Activated CD8-positive, alpha-beta memory T cell treated with anti-CD3 and anti-CD28 coated beads, Interleukin-2, amount 50 U/mL, for 1 hour (primary cell): ENCODE data around the gene MFSD11.
"Not testable (repeated sequence)": the region's sequence is repeated elsewhere in the genome, so short reads cannot be mapped to it uniquely, and the experiment has no call there.

ENCODE experiments used
- DNase-seq: peaks from one replicate; pipeline ENCODE4 v3.0.0-alpha.2; 2020; ENCODE audit errors: extremely low read depth

MFSD11 gene

GRCh38 chr17:76747716-76748363 is 9.9 kb downstream of the MFSD11 start:
- no peak for DNase-seq

- DNase-seq, result no peak
Observed at GRCh38 chr17:76748657-76749056, 10.7 kb downstream of the MFSD11 start.

DNA sequence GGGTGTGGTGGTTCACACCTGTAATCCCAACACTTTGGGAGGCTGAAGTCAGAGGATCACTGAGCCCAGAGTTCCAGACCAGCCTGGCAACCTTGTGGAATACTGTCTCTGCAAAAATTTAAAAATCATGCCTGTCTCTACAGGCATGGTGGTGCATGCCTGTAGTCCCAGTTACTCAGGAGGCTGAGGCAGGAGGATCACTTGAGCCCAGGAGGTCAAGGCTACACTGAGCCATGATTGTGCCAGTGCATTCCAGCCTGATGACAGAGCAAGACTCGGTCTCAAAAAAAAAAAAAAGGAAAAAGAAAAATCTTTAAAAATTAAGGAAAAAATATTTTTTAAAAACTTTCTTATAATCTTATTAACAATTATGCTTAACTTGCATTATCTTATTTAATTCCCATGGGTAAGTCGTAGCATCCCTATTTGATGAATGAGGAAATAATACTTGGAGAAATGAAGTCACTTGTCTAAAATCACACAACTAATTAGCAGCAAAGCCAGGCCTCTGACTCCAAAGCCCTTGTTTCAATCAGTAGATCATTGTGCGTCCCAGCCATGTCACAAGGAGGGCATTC is 13.6 kb downstream of the MFSD11 start:
- DNase-seq, result no peak

- DNase-seq, result no peak
Observed at GRCh38 chr17:76752006-76752405, 14.1 kb downstream of the MFSD11 start.

DNA sequence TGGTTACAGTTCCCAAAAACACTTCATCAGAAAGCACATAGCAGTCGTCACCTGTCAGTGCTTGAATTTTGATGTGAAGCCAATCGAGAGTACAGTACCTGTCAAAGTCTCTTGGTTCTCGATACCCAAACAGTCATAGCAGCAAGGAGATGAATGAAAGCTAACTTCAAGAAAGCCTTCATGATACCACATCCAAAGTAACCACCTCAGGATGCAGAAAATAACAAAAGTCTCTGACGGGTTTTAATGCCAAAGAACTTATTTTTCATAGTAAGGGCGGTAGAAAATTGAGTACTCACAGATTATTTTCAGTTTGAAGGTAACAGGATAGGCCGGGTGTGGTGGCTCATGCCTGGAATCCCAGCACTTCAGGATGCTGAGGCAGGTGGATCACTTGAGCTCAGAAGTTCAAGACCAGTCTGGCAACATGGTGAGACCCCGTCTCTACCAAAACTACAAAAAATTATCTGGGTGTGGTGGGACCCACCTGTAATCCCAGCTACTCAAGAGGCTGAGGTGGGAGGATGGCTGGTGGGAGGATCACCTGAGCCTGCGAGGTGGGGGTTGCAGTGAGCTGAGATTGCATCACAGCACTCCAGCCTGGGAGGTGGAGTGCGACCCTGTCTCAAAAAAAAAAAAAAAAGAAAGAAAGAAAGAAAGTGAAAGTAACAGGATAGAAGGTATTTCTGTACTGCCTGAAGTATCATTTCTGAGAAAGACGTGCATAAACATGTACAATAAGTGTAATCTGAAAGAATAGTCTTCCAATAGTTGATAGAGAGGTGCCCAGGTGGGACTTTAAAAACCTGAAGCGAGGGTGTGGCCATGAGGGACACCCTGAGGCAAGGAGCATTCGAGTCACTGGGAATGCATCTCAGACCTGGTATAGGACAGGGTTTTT is 15.4 kb downstream of the MFSD11 start:
- DNase-seq, result peak; percentile 9

DNA sequence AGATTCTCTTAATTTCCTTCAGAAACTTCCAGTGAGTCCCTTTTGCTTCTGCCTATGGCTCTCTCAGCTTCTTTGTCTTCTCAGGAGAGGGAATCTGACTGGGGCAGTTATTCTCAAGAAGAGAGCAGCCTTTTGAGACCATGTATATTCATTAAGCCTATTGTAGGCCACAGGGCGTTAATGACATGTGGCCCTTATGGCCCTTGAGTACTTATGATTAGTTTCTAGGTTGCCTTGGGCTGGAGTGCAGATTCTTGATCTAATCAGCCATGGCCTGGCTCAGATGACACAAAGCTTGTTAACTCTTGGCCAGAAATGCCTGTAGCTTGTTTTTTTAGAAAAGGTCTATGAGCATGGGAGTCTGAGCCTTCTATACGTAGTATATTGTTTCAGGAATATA is 17.4 kb downstream of the MFSD11 start:
- DNase-seq, result no peak

GRCh38 chr17:76757256-76757655 is 19.3 kb downstream of the MFSD11 start:
- no peak for DNase-seq

DNA sequence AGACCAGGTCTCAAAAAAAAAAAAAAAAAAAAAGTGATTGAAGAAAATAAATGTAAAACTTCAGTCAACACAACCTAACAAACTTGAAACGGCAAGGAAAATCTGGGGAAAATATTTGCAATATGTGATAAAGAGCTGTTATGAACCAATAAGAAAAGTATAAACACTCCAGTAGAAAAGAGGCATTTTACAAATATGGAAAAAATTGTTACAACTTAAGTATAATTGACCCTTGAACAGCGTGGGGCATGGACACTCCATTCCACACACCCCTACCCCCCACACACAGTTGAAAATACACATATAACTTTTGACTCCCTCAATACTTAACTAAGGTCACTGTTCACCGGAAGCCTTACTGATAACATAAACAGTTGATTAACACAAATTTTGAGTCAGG is 20.7 kb downstream of the MFSD11 start:
- DNase-seq, result no peak

- DNase-seq, result peak; percentile 37
Observed at GRCh38 chr17:76772842-76773525, 35.1 kb downstream of the MFSD11 start.

GRCh38 chr17:76775021-76775600 is 37.2 kb downstream of the MFSD11 start:
- DNase-seq, result no peak

DNA sequence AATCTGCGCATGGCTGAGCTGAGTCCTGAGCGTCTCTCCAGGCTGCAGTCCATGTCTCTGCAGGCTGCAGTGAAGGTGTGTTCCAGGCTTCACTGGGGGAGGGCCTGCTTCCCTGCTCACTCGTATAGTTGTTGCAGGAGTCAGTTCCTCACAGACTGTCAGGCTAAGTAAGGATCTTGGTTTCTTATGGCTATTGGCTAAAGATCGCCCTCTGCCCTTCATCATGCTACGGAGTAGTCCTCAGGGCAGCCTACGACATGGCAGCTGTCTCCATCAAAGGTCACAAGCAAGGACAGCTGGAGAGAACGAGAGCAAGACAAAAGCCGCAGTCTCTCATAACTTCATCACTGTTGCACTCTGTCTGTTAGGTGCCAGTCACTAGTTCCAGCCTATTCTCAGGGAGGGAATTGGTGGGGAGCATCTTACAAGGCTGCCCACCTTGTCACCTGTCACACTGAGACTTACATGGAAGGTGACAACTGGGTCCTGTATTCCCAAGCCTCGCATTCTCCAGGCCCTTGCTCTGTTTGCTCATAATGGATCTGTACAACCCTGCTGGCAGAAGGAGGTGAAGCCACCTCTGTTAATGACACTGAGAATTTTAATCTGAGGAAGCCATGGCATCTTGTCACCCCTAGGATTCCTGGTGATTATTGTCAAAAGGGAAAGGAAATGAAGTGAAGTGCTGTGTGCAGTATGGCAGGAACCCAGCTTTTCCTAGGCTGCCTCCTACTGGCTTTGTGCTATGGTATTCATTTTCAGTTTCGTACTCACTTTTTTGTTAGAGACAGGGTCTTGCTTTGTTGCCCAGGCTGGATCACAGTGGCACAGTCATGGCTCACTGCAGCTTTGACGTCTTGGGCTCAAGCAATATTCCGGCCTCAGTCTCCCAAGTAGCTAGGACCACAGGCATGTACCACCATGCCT is 43.4 kb downstream of the MFSD11 start:
- DNase-seq, result no peak

DNA sequence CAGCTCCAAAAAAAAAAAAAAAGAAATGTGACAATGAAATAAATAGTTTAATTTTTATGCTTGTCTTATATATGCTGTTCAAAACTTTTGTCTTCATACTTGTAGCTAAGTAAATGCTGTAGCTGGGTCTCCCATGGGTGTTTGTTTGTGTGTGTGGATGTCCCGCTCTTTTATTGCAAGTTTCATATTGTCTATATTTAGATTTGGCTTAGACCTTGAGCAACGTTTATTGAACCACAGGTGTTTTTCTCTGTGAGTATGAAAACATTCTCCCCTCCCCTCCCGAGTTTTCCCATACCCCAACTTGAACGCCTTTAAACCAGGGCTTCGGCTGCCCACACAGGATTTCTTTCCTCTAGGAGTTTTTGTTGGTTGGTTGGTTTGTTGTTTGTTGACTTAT is 45.2 kb downstream of the MFSD11 start:
- DNase-seq, result no peak

DNA sequence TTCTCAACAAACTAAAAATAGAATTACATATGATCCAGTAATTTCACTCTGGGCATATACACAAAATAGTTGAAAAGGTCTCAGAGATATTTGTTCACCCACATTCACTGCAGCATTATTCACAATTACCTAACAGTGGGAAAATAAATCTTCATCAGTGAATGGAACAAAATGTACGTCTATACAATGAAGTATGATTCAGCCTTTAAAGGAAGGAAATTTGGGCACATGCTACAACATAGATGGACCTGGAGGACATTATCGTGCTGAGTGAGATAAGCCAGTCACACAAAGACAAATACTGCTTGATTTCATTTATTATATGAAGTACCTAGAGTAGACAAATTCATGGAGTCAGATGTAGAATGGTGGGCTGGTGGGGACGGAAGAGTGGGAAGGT is 47.0 kb downstream of the MFSD11 start:
- no peak for DNase-seq

DNA sequence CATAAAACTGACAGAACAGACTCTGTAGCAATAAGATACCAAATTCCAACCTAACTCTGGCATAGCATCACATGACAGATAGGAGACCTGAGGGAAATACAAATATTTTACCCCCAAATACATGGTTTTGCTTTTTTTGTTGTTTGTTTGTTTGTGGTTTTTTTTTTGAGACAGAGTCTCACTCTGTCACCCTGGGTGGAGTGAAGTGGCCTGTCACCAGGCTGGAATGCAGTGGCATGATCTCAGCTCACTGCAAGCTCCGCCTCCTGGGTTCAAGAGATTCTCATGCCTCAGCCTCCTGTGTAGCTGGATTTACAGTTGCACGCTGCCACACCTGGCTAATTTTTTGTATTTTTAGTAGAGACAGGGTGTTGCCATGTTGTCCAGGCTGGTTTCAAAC is 49.9 kb downstream of the MFSD11 start:
- DNase-seq, result not testable (repeated sequence)

GRCh38 chr17:76789235-76789788 is 51.4 kb downstream of the MFSD11 start:
- no peak for DNase-seq

DNA sequence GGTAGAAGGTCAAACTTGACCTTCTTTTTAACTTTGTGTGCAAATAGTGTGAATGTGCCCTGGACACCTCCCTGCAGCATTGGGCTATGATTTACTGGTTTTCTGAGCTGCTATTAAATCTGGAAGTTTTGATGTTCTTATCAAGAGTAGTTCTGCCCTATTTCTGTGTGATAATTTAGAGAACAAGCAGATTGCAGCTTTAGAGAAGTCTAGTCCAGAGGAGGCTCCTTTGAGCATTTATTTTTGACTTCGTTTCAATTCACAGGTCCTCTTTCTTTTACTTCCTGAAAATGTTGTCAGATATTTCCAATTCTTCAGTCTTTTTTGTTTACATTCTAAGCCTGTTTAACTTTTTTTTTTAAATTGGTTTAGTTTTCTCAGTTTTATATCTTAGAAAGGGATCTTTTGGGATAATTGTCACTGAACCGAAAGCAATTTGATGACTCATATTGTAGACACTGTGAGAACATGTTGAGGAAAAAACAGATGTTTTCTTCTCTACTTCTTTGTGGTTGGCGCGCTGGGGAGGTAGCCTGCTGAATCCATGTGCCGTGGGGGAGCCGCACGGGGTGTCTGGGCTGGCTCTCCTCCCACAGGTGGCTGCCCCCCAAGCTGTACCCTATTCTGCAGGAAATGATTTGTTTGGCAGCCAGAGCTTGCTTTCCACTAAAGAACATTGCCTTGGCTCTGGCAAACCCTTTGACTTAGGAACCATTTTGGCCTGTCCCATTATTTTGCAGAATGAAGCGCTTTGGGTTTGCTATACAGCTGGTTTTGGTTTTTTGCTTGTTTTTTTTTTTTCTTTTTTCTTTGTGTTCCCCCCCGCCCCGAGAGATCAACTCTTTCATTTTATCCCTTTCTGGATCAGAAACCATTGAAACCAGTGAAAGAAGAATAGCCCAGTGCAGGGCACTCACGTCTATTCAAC is 53.4 kb downstream of the MFSD11 start:
- no peak for DNase-seq

DNA sequence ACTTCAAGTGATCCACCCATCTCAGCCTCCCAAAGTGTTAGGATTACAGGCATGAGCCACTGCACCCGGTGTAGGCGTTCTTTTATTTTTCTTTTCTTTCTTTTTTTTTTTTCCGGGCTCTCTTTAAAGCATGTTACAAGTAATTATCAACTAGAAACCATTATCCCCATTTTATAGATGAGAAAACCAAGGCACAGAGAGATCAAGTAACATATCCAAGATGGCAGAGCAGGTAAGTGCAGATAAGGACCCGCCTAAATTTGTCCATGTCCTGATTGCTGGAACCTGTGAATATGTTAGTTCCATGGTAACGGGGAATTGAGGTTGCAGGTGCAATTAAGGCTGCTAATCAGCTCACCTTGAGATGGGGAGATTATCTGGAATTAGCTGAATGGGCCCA is 54.4 kb downstream of the MFSD11 start:
- DNase-seq, result no peak

DNA sequence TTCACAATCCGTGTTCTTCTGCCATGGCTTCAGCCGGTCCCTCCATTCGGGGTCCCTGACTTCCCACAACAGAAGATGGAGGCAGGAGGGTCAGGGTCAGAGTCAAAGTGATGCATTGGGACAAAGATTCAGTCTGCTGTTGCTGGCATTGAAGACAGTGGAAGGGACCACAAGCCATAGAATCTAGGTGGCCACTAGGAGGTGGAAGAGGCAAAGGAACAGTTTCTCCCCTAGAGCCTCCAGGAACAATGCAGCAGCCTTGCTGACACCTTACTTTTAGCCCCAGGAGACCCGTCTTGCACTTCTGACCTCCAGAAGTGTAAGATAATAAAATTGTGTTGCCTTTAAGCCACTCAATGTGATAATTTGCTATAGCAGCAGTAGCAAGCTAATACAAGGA is 55.9 kb downstream of the MFSD11 start:
- no peak for DNase-seq

DNA sequence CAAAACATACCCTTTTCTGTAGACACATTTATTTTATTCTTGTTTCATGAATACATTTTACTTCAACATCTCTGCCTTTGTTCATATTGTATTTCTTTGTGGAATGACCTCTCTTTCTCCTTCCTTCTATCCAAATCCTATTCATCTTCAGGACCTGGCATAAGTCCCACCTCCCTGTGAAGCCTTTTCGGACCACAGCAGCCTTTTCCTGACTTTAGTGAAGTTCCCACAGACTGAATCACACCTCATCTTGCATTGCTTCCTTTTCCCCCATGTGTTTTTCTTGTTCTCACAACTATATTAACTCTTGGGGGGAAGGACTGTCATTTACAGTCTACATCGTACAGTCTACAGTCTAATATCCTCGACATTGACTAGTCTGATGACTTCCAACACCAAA is 58.2 kb downstream of the MFSD11 start:
- no peak for DNase-seq
